NT2/D1 (cell line): ENCODE results near the gene HSD17B8.

Source experiments
- YY1 ChIP-seq: IDR thresholded peaks from 2 replicates; pipeline ENCODE4 v1.6.1; 2011; ENCODE audit not compliant: insufficient read length, insufficient read depth
- ZNF274 ChIP-seq: IDR thresholded peaks from 2 replicates; pipeline ENCODE4 v1.6.1; 2011; ENCODE audit warnings: mild to moderate bottlenecking, low read depth, low read length

- TF ChIP-seq ZNF274 (no peak), YY1 (no peak)
Measured at GRCh38 chr6:33206027-33206863, 1.8 kb downstream of the HSD17B8 start.
